HCT116 (cell line): ENCODE results near the gene LPAR1.

ENCODE experiments used
- CEBPB ChIP-seq: IDR thresholded peaks from 2 replicates; pipeline ENCODE4 v1.6.1; 2012; ENCODE audit warnings: low read depth
- POLR2A ChIP-seq: IDR thresholded peaks from 2 replicates; pipeline ENCODE4 v1.7.0; 2011; ENCODE audit warnings: borderline replicate concordance; ENCODE audit not compliant: insufficient read depth, insufficient read length; ENCODE audit errors: extremely low read depth
- REST ChIP-seq: IDR thresholded peaks from 2 replicates; pipeline ENCODE4 v1.6.1; 2012; ENCODE audit warnings: low read depth
- TCF7L2 ChIP-seq: IDR thresholded peaks from 2 replicates; pipeline ENCODE4 v1.7.0; 2011; ENCODE audit warnings: borderline replicate concordance, inconsistent platforms; ENCODE audit not compliant: insufficient read depth, insufficient read length; ENCODE audit errors: extremely low read depth
- YY1 ChIP-seq: IDR thresholded peaks from 2 replicates; pipeline ENCODE4 v1.6.1; 2011; ENCODE audit warnings: low read length, low read depth, moderate library complexity, mild to moderate bottlenecking; ENCODE audit not compliant: insufficient replicate concordance; ENCODE audit errors: extremely low read depth
- TF ChIP-seq, protein P1 (sequence below), 3 experiments: fragments of 200-600 bp in 1 of 3; sonication (generic) in 1 of 3; IDR thresholded peaks in 2 of 3; conservative IDR thresholded peaks in 1 of 3; 2 replicates each; pipeline ENCODE4 v1.5.1; 2012 to 2017; ENCODE audit warnings: low read depth in 2 of 3, low read length in 2 of 3, antibody characterized with exemption in 1 of 3, borderline replicate concordance in 1 of 3, control low read depth in 1 of 3, mild to moderate bottlenecking in 1 of 3, mixed read lengths in 1 of 3, mixed run types in 1 of 3, moderate library complexity in 1 of 3; ENCODE audit not compliant: insufficient read depth in 1 of 3

- TF ChIP-seq TCF7L2 (no peak), POLR2A (no peak), REST (no peak), YY1 (no peak), CEBPB (no peak)
- TF ChIP-seq, protein P1, sequence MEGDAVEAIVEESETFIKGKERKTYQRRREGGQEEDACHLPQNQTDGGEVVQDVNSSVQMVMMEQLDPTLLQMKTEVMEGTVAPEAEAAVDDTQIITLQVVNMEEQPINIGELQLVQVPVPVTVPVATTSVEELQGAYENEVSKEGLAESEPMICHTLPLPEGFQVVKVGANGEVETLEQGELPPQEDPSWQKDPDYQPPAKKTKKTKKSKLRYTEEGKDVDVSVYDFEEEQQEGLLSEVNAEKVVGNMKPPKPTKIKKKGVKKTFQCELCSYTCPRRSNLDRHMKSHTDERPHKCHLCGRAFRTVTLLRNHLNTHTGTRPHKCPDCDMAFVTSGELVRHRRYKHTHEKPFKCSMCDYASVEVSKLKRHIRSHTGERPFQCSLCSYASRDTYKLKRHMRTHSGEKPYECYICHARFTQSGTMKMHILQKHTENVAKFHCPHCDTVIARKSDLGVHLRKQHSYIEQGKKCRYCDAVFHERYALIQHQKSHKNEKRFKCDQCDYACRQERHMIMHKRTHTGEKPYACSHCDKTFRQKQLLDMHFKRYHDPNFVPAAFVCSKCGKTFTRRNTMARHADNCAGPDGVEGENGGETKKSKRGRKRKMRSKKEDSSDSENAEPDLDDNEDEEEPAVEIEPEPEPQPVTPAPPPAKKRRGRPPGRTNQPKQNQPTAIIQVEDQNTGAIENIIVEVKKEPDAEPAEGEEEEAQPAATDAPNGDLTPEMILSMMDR (IDR thresholded peaks at IDR 0.05 in 2 of 3, conservative IDR thresholded peaks at IDR 0.05 in 1 of 3; ENCODE audit: borderline replicate concordance in 1 of 3, insufficient read depth in 1 of 3, low read depth in 2 of 3, low read length in 2 of 3): no peak
Observed at GRCh38 chr9:111034170-111034897, 3.9 kb downstream of the LPAR1 start.
